CD1c-positive myeloid dendritic cell (primary cell): ENCODE measurements around the gene WDR7.

Experiments
- DNase-seq: peaks from one replicate; pipeline ENCODE4 v3.0.0-alpha.2; 2016; ENCODE audit errors: extremely low spot score

Gene WDR7

DNA sequence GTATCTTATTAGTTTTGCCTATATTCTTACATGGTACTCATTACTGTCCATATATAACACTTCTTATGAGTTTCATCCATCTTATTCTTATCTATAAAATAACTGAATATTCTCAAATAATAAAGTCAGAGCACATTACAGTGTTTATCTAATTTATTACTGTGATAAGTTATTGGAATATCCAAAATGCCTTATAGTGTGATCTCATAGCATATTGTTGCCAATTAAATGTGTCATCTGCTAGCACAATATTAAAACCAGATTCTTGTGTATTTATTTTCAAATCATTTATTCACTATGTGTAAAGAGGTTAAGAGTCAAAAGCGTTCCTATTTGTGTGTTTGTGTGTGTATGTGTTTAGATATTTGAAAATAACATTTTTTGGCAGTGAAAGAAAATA, 151.9 kb downstream of the WDR7 start:
- DNase-seq, result no peak

DNA sequence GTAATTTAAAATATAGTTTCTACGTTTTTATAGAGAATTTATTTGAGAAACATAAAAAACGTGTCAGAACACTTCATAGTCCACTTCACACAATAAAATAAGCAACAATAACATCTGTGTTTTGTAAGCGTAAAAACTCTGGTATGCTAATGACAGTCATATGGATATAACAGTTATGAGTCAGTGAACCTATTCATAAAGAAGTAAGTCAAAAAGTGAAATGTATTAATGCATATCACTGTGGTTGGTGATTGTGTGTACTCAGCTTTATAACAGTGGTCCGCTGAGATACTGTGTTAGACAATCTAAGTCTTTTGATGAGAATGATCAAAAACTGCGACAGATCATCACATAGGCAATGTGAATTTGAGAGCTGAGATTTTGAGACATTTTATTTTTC, 153.2 kb downstream of the WDR7 start:
- no peak for DNase-seq

DNA sequence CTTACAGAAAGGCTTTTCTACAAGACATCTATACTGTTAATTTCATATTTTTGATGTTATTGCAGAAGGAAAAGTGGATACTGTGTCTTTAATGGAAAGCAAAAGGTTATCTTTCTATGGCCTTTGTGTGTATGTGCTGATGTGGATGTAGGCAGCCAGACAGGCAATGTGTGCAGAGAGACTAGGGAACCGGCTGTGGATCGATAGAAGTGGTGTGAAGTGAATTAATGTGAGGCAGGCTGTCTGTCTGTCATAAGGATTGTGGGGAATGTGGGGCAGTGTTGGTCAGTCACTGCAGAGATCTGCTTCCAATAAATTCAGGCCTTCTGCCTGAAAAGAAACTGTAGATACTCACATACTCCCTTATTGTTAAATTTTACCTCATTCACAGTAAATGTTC, 156.7 kb downstream of the WDR7 start:
- no peak for DNase-seq

DNA sequence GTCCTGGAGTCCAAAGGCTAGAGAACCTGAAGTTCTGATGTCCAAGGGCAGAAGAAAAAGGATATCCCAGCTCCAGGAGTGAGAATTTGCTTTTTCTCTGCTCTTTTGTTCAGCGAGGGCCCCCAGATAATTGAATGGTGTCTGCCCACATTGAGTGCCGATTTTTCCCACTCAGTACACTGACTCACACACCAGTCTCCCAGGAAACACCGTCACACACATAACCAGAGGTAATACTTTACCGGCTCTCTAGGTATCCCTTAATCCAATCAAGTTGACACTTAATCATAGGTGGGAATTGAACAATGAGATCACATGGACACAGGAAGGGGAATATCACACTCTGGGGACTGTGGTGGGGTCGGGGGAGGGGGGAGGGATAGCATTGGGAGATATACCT, 161.5 kb downstream of the WDR7 start:
- DNase-seq, result no peak

DNA sequence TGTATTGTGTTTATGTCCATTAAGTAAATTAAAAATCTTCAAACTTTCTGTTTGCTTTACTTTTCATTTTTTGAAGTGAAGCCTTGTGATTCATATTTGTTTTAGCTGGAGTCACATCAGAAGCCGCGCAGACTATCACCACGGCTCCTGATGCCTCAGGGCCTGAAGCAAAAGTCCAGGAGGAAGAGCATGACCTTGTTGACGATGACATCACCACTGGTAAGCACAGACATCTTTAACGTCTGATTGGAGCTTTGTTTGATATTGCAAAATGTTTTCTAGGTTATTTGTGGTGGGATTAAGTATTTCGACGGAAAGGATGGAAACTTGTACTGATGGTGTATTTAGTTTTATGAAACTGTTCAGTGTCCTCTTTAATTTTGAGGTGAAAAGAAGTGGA, 164.8 kb downstream of the WDR7 start:
- no peak for DNase-seq

DNA sequence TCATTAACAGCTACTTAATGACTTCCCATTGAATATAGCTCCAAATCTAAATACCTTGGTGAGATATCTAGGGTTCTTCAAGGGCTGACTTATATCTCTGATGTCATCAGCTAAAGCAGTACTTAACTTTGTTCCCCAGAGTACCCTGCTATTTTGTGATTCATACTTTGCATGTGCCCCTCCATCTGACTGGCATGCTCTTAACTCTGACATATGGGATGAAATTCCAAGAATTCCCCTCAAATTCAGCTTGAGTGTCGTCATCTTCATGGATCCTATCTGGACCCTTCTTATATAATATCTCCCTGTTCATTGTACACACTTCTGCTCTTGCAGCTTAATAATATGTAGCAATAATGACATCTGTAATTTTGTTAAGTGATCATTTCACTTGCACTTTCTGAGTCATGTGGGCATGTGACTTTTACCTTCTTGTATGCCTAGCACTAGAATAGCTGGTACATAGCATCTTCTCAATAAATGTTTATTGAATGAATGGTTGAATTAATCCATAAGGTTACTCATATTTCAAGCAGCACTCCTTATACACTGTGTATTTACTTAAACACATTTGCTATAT, 172.9 kb downstream of the WDR7 start:
- DNase-seq, result no peak

DNA sequence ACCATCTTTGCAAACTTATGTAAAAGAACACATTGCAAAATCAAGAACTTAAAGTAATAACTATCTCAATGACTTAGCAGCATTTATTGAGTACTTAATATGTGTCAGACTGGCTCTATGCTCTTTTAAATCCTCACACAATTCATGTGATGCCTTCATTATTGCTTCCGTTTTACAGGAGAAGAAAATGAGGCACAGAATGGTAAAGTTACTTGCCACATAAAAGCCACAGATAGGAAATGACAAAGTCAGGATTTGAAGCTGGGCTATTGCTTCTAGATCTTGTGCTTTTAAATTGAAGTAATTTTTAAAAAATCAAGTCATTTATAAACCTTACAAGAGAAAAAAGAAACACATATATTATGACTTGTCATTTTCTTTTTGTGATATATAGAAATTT, 174.2 kb downstream of the WDR7 start:
- DNase-seq, result peak; percentile 41

DNA sequence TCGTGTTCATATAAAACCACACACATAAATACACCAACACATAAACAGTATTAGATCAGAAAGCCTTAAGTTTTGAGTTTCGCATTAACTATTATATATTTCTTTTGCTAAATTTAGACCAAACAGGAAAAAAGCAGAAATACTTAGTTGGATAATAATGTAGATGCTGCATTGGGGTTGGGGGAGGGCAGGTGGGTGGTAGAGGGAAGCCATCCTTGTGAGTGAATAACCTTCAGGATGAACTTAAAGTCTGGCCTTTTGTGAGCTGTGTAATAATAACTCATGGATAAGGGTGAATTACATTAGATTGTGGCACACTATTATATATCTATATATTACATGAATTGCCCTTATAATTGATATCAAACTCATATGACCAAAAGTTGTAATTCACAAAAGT, 174.7 kb downstream of the WDR7 start:
- peak; percentile 25 for DNase-seq

DNA sequence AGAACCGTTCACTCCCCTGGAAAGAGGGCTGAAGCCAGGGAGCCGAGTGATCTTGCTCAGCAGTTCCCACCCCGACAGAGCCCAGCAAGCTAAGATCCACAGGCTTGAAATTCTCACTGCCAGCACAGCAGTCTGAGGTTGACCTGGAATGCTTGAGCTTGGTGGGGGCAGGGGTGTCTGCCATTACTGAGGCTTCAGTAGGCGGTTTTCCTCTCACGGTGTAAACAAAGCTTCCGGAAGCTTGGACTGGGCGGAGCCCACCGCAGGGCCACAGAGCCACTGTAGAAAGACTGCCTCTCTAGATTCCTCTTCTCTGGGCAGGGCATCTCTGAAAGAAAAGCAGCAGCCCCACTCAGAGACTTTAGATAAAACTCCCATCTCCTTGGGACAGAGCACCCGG, 180.8 kb downstream of the WDR7 start:
- no peak for DNase-seq

DNA sequence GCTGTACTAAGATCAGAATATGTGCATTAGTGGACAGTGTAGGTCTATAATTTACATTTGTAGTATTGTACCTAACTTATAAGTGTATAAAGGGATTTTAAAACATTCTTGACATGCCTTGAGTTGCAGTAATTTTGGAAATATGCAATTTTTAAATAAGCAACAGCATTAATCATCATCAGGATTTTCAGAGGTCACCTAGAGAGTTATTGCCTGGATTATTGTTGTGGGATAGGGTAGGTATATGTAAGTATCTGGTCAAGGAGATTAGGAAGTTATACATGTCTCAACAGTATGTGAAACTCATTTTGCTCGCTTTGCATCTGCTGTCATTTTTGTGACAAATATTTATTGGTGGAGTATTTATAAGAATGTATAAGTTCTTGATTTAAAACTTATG, 184.2 kb downstream of the WDR7 start:
- no peak for DNase-seq

DNA sequence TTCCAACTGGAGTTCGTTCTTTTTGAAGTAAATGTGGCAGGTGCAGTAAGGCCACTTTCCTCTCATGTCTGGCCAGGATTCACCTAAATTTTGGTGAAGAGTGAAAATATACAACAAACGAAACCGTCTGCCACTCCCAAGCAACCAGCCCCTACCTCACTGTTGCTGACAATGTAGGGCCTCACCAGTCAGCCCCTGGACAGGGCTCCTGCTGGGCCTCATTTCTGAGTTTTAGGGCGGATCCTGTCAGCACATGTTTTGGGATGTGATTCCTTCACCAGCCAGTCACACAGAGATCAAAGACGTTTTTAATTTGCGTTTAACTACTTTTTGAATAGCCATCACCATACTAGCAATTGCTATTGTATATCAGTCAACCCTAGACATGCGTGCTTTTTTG, 185.0 kb downstream of the WDR7 start:
- DNase-seq, result no peak

DNA sequence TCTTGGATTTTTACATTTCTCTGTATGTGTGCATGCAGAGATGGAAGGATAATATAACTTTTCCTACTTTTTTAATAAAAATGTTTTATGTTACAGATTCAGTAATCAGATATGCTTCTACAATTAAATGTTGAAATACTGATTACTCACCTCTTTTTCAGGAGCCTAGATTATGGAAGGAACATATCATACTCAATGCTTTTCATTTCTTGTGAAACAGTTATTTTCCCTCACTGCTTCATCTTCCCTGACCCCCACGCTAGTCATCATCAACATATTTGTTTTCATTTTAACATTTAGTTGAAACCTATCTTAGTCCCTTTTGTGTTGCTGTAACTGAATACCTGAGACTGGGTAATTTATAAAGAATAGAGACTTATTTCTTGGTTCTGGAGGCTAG, 190.7 kb downstream of the WDR7 start:
- DNase-seq, result no peak

DNA sequence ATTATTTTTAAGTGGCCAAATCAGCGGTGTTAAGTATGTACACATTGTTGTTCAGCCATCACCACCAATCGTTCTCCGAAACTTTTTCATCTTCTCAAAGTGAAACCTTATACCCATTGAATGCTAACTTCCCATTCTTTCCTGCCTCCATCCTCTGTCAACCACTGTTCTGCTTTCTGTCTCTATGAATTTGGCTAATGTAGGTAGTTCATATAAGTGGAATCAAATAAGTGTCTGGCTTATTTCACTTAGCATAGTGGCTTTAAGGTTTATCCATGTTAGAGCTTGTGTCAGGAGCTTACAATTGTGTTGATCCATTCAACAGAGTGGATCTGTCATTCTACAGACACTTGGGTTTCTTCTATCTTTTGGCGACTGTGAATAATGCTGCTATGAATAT, 192.1 kb downstream of the WDR7 start:
- no peak for DNase-seq

DNA sequence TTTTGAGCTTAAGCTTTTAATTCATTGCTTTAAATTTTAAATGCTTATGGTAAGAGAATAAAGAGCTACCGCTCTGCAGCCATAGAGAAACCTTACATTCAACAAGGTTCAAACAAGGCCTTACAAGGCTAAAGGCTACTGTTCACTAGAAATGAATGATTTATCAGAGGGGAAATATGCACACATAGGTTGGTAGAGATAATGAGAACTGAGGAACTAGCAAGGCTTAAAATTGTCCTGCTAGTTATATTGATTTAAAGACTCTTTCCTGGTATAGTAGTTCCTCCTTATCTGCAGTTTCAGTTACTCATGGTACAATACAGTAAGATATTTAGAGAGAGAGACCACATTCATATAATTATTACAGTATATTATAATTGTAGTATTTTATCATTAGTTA, 193.4 kb downstream of the WDR7 start:
- no peak for DNase-seq

DNA sequence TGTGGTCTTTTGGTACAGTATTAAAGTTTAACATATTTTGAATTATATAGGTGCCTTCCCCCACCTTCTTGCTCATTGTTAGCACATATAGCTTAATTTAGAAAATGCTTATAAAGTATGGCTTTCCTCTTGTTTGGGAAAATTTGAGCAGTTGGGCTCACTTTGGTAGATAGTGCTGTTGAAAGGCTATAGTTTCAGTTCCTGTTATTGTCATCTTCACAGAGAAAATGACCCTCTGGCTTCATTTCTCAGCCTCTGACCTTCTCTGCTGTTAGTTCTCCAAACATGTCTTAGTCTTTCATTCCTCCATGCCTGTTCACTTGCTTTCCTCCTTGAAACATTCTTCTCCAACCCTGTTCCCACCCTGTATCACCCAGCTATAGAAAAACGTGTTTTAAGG, 200.6 kb downstream of the WDR7 start:
- DNase-seq, result peak; percentile 40

DNA sequence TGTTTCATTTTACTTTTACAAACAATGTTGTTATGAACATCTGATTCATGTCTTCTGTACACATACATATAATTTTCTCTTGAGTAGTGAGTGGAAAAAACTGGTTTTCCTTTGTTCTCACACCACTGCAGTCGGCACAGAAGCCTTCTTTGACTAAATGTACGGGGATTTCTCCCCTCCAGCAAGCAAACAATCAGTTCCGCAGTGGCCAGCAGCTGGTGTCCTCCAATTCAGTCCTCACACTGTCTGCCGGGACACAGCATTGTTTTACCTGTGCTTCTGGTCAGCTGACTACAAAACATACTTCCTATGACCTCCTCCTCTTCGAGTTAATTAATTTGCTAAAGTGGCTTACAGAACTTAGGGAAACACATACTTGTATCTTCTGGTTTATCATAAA, 202.8 kb downstream of the WDR7 start:
- DNase-seq, result no peak

DNA sequence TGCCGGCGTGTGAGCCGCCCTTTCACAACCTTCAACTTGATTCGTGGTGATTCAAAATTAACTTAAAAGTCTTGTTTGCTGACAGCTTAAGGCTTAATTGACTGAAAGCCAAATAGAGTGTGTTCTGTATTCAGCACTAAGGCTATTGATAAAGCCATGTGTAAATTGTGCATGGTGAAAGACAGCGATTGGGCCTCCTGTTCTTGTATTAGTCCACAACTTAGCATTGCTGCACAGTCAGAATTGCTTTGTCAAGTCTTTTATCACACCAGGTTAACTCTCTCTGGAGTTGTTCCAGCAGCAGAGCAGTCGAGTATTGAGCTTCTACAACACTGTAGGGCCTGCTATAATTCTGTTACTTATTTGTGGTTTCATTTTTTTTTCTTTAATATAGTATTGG, 210.1 kb downstream of the WDR7 start:
- no peak for DNase-seq

DNA sequence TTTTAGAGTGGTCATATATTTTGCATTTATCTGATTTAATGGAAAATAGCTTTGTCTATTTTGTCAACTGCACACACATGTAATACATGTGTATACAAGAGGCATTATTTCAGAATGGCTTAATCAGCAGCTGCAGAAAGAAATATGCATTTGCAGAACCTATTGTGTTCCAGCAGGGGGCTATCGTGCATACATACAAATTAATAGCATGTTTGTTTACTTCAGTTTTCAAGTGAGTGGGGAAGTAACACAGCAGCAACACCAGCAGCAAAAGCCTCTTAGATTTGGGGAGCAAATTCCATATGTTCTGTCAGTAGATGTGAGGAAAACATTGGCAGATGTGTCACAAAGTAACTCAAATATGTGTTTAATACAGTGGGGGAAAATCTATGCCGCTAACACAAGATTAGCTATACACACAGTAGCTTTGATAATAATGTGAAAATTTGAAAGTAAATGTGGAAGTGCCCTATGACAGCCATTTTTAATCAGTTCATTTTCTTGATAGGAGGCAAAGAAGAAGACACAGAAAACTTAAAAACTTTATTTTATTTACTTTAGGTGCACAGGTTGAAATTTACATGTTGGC, 218.1 kb downstream of the WDR7 start:
- DNase-seq, result peak; percentile 70

DNA sequence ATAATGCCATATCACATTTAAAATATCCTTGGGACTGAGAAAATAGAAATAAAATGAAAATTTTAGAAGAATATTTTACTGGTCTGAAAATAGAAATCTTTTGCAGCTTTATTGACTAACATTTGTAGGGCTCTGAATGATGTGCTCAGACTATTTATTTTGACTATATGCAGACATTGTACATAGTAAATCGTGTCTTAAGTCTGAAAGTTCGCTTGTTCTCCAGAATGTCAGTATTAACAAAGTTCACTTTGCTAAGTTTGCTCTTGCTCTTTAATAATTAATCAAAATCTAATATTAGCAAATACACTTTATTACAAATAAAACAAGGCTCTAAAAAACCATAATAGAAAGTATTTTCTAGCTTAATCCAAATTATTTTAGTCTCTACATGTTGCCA, 219.8 kb downstream of the WDR7 start:
- no peak for DNase-seq

DNA sequence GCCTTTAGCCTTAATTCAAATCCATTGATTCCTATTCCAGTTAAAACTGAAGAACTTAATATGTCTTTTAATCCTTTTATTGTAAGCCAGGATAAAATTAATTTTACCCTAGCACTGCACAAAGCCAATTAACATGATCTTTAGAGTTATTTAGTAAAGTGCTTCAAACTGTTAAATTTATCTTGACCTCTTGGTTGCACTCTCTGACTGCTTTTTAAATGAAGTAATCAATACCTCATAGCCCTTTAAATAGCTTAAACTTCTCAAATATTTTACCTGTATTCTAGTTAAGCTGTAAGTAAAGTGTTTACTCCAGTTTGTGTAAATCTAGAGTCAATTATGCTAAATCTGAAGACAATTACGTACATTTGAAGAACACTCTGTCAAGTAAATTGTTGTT, 221.0 kb downstream of the WDR7 start:
- DNase-seq, result no peak

DNA sequence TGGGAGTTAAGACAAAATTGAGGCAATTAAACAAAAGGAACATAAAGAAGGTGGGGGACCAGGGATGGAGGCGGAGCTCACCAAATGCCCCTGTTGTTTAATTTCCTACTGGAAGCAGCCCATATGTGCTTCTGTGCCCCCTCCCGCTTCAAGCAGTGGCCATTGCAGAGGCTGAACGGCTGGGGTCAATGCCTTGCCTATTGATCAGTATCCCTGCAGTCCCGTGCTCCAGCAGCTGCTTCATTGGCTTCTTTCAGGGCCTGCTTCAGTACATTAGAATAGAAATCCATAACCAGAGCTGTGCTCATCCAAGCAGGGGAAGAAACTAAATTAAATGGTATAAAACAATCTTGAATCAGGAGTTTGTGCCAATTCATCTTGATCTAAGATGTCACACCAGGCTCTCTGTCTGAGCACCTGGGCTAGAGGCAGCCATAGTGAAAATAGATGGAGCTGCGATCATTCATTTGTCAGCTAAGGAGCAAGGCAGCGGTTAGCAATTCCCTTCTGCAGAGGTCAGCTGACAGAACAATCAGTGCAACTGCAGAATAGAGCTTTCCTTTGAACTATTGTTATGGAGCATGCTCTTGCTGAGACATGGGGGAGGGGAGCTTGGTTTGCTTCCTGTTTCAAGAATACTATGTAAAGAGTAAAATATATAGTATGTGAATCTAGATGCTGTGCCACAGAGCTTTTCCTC, 222.4 kb downstream of the WDR7 start:
- DNase-seq, result no peak

DNA sequence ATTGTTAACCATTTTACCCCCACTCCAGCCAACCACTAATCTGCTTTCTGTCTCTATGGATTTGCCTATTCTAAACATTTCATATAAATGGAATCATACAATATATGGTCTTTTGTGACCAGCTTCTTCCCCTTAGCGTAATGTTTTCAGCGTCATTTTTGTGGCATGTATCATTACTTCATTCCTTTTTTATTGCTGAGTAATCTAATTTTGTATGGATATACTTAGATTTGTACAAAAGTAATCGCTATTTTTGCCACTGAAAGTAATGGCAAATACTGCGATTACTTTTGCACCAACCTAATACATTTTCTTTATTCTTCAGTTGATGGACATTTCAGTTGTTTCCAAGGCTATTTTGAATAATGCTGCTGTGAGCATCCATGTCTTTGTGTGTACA, 227.6 kb downstream of the WDR7 start:
- no peak for DNase-seq

DNA sequence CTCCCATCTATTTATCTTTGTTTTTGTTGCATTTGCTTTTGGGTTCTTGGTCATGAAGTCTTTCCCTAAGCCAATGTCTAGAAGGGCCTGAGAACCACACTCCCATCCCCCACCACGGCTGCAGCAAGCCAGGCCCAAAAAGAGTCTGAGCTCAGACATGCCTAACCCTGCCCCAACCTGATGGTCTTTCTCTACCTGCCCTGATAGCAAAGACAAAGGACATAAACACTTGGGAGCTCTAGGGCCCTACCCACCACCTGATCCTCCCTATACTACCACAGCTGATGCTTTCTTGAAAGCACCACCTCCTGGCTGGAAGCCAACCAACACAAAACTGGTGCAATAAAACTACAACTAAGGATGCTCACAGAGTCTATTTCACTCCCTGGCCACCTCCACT, 233.4 kb downstream of the WDR7 start:
- DNase-seq, result no peak

DNA sequence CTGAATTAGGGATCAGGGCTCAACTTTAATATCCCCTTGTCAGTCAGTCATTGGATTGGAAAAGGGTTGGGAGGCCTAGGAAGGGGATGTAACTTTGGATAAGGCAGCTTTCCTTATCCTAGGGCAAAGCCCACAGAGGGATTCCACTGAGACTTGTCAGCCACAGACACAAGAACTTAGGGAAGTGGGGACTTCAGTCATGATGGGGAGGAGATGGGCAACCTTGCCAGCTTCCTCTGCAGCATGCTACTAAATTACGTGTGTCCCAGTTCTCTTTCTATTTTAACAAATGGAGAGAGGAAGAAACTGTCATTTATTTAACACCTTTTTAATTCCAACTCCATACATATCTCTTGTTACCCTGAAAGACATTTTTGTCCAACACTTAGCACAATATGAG, 237.8 kb downstream of the WDR7 start:
- no peak for DNase-seq
